HG03135 (cell line): Measurements from ENCODE around the gene CHST8.
"Not testable (repeated sequence)": the region's sequence is repeated elsewhere in the genome, so short reads cannot be mapped to it uniquely, and the experiment has no call there.

Experiments used
- ATAC-seq: cut with Tn5 transposase; IDR thresholded peaks from one replicate; pipeline ENCODE4 v1.9.1; 2021; ENCODE audit warnings: mild to moderate bottlenecking, moderate library complexity; ENCODE audit not compliant: unreplicated experiment

The CHST8 gene

GRCh38 chr19:33616857-33617256 is 4.9 kb upstream of the CHST8 start:
- ATAC-seq: no peak

GRCh38 chr19:33618363-33618762 is 3.4 kb upstream of the CHST8 start:
- ATAC-seq: not testable (repeated sequence)

GRCh38 chr19:33618884-33619283 is 2.9 kb upstream of the CHST8 start:
- no peak for ATAC-seq

DNA sequence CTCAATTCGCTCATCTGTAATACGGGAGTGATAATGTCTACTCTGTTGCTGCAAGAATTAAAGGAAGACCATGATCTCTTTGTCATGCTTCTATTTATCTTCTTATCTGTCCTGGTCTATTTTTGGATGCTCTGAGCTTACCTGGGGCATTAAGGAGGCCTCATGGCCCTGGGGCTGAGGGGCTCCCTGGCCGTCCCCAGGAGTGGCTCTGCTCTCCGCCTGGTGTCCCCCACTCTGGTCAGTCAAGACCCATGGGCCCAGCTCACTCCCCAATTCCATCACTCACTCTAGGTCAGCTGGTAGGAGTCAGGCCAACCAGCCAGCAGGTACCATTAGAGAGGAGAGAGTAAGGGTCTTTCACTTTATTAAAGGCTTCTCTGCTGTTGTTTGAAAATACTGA is 1.1 kb upstream of the CHST8 start:
- ATAC-seq: no peak

DNA sequence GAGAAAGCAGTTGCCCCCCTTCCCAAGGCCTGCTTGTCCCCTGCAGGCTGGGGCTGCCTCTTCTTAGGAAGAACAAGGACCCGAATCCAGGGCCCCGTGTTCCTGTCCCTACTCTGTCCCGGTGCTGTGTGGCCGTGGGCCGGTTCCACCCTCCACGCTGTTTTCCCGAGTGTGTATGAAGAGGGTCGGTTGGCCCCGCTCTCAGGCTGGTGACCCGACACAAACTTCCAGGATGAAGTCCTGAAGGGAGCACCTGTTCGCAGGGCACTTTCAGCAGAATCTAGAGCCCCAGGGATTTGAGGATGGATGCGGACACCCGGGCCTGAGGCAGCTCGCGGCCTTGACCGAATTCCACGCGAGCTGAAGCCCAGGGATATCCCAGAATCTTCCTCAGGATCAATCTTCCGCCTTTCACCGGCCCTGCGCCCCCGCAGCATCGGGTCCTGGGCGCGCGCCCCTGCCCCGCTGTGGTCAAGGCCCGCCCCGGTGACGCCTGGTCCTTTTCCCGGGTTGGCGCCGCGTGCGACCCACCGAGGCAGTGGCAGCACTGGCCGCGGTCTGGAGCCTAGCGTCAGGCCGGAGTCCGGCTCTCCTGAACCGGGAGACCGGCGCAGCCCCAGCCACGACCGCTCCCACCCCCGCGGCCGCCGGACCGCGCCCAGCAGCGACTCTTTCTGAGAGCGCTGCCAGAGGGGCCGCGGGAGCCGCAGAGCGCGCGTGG is 528 bp upstream of the CHST8 start:
- no peak for ATAC-seq

DNA sequence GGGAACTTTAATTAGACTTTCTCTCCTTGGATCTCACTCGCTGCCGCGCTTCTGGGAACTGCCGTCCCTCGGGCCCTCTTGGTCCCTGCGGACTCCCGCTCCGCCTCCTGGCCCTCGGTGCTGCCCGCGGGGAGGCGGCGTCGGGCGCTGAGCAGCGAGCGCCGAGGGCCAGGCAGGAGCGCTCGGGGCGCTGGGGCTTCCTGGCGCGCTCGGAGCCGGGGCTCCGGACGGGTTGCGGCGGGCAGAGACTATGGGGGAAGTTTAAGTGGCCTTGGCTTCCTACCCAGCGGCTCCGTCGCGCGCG is 704 bp downstream of the CHST8 start:
- ATAC-seq: no peak

DNA sequence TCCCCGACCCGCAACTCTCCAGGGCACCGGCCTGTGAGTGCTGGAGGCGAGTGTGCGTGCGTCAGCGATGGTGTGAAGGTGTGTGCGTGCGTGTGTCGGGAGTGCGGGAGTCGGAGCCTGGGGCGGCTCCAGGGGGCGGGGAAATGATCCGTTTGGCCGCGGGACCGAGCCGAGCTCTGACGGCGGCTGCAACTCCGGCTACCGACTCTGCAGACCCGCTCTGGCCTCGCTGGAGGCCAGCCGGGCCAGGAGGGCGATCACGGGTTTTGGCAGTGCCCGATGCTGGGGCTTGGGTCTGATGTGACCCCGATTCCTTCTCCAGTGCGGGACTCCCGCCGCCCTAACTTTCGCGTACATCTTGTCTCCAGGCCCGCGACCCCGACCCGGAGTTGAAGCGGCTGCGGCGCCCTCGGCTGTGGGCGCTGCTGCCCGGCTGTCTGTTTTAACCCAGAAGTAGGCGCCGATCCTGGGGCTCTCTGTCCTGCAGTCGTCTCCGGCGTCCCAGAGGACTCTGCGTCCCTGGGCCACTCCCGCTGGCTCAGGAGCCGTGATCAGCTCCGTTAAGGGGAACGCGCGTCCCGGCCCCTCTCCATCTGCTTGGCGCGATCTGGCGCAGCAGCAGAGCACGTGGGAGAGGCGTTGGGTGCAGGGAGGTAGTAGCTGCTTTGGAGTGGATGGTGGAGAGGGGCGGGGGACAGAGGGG is 1.2 kb downstream of the CHST8 start:
- ATAC-seq: no peak

- ATAC-seq: no peak
Measured at GRCh38 chr19:33624586-33624985, 2.8 kb downstream of the CHST8 start.

- no peak for ATAC-seq
Measured at GRCh38 chr19:33627526-33627925, 5.8 kb downstream of the CHST8 start.

- ATAC-seq: no peak
Measured at GRCh38 chr19:33627962-33628839, 6.4 kb downstream of the CHST8 start.

DNA sequence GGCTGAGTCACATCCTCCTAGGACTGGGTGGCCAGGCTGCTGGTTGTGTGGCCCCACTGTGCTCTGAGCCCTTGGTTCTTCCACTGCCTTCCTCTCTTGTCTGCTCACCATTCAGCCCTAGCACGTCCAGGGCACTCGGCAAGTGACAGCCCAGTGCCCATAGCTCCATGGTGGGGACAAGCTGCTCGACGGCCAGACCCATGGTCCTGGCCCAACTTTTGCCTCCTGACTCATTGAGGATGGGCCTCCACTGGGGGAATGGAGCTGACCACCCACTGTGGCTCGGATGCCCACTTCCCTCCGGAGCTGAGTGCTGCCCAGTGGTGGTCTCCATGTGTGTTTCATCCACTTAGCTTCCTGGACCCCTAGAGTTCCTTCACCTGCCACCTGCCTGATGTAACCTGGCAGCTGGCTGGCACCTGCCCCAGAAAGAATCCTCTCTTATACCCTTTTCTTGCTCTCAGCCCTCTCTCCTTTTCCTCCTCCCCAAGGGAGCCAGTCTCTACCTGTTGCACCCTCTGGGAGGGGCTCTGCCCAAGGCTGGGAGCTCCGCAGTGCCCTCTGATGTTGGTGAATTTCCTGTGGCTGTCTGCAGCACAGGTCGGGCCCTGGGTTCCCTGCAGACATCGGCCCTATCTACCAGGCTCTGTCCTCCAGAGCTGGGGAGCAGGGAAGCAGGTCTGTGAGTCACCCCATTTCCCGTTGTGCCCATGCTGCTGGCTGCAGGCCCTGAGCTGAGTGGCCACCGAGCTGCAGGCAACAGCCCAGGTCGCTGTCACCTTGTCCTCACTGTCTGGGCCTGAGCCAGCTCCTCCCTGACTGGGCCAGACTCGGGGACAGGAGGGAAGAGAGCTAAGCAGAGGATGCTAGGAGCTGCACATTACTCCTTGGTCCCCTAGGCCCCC is 7.4 kb downstream of the CHST8 start:
- ATAC-seq: no peak

DNA sequence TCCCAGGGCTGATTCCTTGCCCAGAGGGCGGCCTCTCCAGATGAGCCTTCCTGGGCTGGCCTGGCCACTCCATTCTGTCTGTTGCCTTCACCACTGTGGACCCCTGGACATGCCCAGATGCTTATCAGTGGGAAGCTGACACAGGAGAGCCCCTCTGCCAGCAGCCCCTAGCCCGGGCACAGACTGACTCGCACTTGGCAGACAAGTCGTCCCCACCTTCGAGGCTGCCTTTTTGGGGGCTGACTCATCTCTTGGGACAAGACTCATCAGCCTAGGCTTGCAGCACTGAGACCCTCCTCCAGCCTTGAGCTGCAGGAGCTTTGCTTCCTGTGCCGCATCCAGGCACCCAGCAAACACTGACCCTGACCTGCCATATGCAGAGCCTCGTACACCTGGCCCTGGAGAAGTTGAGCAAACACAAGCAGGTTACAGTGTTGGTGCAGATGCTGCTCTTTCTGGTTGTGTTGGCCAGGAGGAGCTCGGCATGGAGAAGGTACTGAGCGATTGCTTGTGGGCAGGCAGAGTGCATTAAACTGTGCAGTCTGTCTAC is 8.1 kb downstream of the CHST8 start:
- ATAC-seq: no peak

DNA sequence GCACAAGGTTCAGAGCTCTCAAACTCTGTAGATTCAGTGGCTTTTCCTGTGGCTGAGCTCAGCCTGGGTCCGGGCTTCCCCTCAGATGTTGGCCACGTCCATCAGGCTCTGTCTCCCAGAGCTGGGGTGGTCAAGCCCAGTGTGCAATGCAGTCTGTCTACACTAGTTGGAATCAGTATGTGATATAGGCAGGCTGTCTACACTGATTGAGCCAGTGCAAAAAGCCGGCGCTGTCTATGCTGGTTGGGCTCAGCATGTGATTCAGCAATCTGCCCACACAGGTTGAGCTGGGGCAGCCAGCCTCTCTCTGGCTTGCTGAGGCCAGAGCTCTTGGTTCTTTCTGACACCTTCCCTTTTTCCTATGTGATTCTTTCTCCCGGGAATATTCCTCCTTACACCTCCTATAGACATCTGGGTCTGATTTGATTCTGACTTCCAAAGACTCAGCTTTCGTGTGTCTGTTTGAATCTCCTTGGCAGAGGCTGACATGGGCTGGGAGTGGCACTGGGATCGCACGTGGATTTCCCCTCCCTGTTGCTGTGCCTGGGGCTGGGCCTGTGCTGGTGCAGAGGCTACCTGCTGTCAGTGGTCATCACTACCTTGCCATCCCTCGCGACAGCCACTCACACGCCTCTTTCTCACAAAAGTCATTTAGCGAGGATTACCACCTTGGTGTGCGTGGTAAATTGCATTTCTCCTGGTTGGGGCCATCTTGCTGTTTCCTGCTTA is 9.3 kb downstream of the CHST8 start:
- no peak for ATAC-seq

DNA sequence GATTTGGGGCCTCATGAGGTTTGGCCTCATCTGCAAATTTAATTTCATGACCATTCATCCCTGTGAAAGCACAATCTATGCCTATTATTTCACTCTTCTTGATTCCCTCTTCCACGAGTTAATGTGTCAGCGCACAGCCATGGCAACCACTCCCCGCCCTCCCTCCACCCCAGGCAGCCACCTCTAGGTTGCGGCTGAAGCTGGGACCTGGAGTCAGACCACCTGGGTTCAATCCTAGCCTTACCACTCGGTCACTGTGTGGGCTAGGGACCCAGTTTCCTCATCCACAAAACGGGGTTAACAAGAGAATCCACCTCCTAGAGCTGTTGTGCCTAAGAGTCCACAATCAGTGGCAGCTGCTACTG is 9.8 kb downstream of the CHST8 start:
- no peak for ATAC-seq

GRCh38 chr19:33634361-33635091 is 12.8 kb downstream of the CHST8 start:
- no peak for ATAC-seq

DNA sequence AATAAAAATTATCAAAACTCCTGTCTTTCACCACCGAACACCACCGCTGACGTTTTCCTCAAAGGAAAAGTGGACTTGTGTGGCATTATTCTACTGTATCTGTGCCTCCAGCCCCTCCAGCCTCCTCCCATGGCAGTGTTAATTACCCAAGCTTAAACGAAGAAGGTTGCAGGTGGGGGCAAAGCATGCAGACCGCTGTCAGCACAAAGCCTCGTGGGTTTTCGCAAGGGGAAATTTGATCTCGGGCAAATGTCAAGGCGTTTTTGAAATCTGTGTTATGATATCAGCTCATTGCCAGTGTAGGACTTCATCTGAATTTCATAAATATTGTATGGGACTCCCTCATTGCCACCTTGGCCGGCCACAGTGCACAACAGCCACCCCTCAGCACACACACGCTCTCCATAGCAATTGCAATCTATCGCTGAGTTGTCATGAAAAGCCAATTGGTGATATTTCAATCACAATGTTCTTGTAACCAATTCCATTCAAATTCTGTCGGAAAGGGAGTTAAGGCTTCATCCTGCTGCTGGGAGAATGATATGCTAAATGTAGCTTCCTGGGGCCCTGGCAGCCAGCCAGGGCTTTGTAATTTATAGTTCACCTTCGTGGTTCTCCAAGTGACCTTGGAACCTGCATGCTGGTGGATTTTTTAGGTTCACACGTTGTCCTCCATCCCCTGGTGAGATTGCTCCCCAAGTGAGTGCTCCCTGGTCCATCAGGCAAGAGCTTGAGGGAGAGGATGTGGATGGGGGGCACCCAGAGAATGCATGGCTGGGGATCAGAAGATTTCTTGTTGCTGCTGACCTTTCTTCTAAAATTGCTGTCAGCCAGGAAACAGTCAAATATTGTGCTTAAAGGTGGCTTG is 16.6 kb downstream of the CHST8 start:
- ATAC-seq: no peak

GRCh38 chr19:33639035-33639681 is 17.4 kb downstream of the CHST8 start:
- ATAC-seq: no peak

- no peak for ATAC-seq
Measured at GRCh38 chr19:33640773-33641172, 19.0 kb downstream of the CHST8 start.
